K562 (cell line): Measurements from ENCODE around the gene HNRNPA2B1. TPM values are rescaled to one million over a fixed set of nuclear protein-coding genes. Genes with fewer than 3 reads are reported as not detected.

Experiments used
- ATF7 ChIP-seq: fragments of 450-650 bp; IDR thresholded peaks from 2 replicates; pipeline ENCODE4 v1.7.1; 2014; ENCODE audit warnings: mild to moderate bottlenecking, moderate library complexity
- CHD2 ChIP-seq: IDR thresholded peaks from 2 replicates; pipeline ENCODE4 v1.6.1; 2011; ENCODE audit warnings: low read depth, low read length
- FOXK1 ChIP-seq: sonication (generic); formaldehyde crosslinking; IDR thresholded peaks from 2 replicates; pipeline ENCODE4 v1.8.0; 2022; ENCODE audit warnings: missing genetic modification reagents, mild to moderate bottlenecking, borderline replicate concordance
- HINFP ChIP-seq: fragments of 450-650 bp; conservative IDR thresholded peaks from 2 replicates; pipeline ENCODE4 v1.6.1; 2016; ENCODE audit warnings: missing genetic modification characterization, low read depth, mild to moderate bottlenecking, control low read depth, missing compliant biosample characterization
- HSF4 ChIP-seq: fragments of 250-450 bp; sonication (Bioruptor Pico); IDR thresholded peaks from 2 replicates; pipeline ENCODE4 v2.1.2; 2022; ENCODE audit warnings: mild to moderate bottlenecking, moderate library complexity, borderline replicate concordance
- MCM3 ChIP-seq: fragments of 450-650 bp; IDR thresholded peaks from 2 replicates; pipeline ENCODE4 v1.6.1; 2016
- MXI1 ChIP-seq: IDR thresholded peaks from 2 replicates; pipeline ENCODE4 v1.6.1; 2011; ENCODE audit warnings: low read depth, mild to moderate bottlenecking, improper control_type of control experiment, low read length
- NEUROD1 ChIP-seq: fragments of 150-350 bp; IDR thresholded peaks from 2 replicates; pipeline ENCODE4 v1.6.1; 2014; ENCODE audit warnings: borderline replicate concordance, low read length, low read depth; ENCODE audit not compliant: partially characterized antibody
- NFXL1 ChIP-seq: fragments of 450-650 bp; formaldehyde crosslinking; IDR thresholded peaks from 2 replicates; pipeline ENCODE4 v1.4.0; 2021; ENCODE audit warnings: mild to moderate bottlenecking
- PHF20 ChIP-seq: fragments of 450-650 bp; IDR thresholded peaks from 2 replicates; pipeline ENCODE4 v1.6.1; 2018; ENCODE audit not compliant: partially characterized antibody
- SRSF3 ChIP-seq: fragments of 200-400 bp; formaldehyde crosslinking; IDR thresholded peaks from 2 replicates; pipeline ENCODE4 v1.6.1; 2016; ENCODE audit warnings: mild to moderate bottlenecking, low read length, moderate library complexity; ENCODE audit not compliant: insufficient read depth
- TFAM ChIP-seq: fragments of 250-450 bp; sonication (Bioruptor Pico); conservative IDR thresholded peaks from 2 replicates; pipeline ENCODE4 v1.5.0; 2021; ENCODE audit warnings: mild to moderate bottlenecking, moderate library complexity
- ZMIZ1 ChIP-seq, 2 experiments: fragments of 150-350 bp in 1 of 2; IDR thresholded peaks; 2 replicates each; pipeline ENCODE4 v1.6.1; 2012 to 2016; ENCODE audit warnings: low read depth in 2 of 2, low read length in 2 of 2, mild to moderate bottlenecking in 1 of 2, moderate library complexity in 1 of 2
- polyA plus RNA-seq, 8 experiments: library from polyadenylated mRNA; depleted of rRNA in 4 of 8; stranded (reverse) in 5 of 8; unstranded in 3 of 8; fragments of >200 nt; fragmentation: Nextera tagmentation in 2 of 8; fragmentation: Illumina TruSeq in 1 of 8; extraction: Ambion mirVana in 2 of 8; extraction: Trizol in 1 of 8; gene quantifications; 2 replicates each; pipeline versions ENCODE4 v1.2.1 to v1.2.3, GENCODE V29; 2011 to 2014; ENCODE audit warnings: inconsistent platforms in 1 of 8, missing spikeins in 1 of 8
- total RNA-seq, 7 experiments: library from RNA; depleted of rRNA in 6 of 7; stranded (reverse); fragments of >200 nt in 6 of 7; fragmentation: Illumina TruSeq in 2 of 7; extraction: Trizol in 2 of 7; gene quantifications; 2 replicates each; pipeline versions ENCODE4 v1.2.1 to v1.2.3, GENCODE V29; 2011 to 2021; ENCODE audit warnings: low replicate concordance in 1 of 7
- TF ChIP-seq, protein P1 (sequence below): fragments of 250-450 bp; sonication (Bioruptor Pico); IDR thresholded peaks from 2 replicates; pipeline ENCODE4 v1.5.0; 2021; ENCODE audit warnings: mild to moderate bottlenecking, moderate library complexity
- TF ChIP-seq, protein P2 (sequence below): fragments of 450-650 bp; formaldehyde crosslinking; IDR thresholded peaks from 2 replicates; pipeline ENCODE4 v1.4.0; 2020; ENCODE audit warnings: mild to moderate bottlenecking, moderate library complexity
- TF ChIP-seq, protein P3 (sequence below): fragments of 450-650 bp; IDR thresholded peaks from 2 replicates; pipeline ENCODE4 v1.6.1; 2016; ENCODE audit warnings: missing biosample characterization, missing genetic modification characterization

HNRNPA2B1 gene
- total and polyA plus RNA-seq, 9 of the 15 experiments (the other 6 are each of a cell fraction or from before 2014, with no cell fraction given): 630 to 1,989 (median 865) TPM

GRCh38 chr7:26188206-26188956, 12.2 kb downstream of the HNRNPA2B1 start (continued):
- TF ChIP-seq, protein P1, sequence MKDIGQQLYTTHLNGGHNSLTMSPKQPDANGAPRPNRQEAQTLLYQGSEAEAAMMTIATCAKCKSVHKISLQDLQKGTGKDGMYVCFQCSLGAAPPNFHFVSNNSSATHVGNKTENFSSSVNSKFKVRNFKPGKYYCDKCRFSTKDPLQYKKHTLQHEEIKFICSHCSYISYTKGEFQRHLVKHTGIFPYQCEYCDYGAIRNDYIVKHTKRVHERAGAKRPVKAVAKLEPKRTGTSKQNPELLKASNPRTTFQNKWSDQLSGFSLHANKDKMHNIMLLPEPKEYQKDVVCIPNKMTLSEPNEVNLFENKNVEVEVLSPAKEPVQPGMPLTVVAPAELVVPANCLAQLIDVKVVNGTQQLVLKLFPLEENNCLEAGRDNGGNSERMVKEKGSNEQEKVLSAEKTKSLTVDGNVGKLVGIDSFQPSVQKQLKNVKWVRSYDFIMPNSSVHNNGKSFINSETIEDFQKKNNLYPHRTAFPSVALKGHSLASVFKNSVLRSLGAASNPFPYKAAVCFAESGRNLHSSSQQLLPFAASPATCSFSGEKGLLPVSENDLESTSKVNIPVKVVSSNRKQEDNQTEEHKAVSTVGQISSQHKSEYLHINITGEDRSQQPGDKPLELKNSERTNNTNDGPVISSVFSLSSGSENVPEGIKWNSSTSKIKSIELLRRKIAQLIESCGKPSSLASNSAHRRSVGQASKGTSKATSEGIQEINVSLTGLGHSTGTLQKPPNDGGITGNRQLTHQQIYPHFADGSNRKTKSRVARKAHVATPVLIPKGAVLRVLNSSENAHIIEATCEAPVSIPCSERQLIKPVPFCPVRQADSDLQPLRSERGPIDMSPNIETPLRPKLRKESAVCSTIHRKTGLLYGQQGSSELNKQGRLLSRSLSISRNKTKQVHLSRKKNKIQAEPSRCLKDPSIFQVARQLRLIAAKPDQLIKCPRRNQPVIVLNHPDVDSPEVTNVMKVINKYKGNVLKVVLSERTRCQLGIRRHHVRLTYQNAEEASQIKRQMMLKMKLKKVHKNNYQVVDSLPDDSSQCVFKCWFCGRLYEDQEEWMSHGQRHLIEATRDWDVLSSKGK: no peak
- TF ChIP-seq ATF7 (no peak), MXI1 (0 out of 2 replicates have a peak, but pooled peaks have one; percentile 10), CHD2 (no peak; the same call in 1 of the 2 replicates), FOXK1 (CRISPR knock-in tag) (0 out of 2 replicates have a peak, but pooled peaks have one; percentile 23), NEUROD1 (no peak), HINFP (tag) (no peak), ZMIZ1 (IDR thresholded peaks at IDR 0.05; ENCODE audit: low read depth in 2 of 2, low read length in 2 of 2) (no peak), MCM3 (no peak), SRSF3 (no peak), TFAM (CRISPR knock-in tag) (no peak), NFXL1 (CRISPR knock-in tag) (no peak; the same call in 1 of the 2 replicates), PHF20 (no peak), HSF4 (CRISPR knock-in tag) (no peak)
- TF ChIP-seq, protein P2, sequence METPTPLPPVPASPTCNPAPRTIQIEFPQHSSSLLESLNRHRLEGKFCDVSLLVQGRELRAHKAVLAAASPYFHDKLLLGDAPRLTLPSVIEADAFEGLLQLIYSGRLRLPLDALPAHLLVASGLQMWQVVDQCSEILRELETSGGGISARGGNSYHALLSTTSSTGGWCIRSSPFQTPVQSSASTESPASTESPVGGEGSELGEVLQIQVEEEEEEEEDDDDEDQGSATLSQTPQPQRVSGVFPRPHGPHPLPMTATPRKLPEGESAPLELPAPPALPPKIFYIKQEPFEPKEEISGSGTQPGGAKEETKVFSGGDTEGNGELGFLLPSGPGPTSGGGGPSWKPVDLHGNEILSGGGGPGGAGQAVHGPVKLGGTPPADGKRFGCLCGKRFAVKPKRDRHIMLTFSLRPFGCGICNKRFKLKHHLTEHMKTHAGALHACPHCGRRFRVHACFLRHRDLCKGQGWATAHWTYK (CRISPR knock-in tag): peak; percentile 27; the same call in 1 of the 2 replicates
- TF ChIP-seq, protein P3, sequence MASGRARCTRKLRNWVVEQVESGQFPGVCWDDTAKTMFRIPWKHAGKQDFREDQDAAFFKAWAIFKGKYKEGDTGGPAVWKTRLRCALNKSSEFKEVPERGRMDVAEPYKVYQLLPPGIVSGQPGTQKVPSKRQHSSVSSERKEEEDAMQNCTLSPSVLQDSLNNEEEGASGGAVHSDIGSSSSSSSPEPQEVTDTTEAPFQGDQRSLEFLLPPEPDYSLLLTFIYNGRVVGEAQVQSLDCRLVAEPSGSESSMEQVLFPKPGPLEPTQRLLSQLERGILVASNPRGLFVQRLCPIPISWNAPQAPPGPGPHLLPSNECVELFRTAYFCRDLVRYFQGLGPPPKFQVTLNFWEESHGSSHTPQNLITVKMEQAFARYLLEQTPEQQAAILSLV: no peak
